Measurements from ENCODE around the gene FAM210B.

- TF ChIP-seq, protein P1, sequence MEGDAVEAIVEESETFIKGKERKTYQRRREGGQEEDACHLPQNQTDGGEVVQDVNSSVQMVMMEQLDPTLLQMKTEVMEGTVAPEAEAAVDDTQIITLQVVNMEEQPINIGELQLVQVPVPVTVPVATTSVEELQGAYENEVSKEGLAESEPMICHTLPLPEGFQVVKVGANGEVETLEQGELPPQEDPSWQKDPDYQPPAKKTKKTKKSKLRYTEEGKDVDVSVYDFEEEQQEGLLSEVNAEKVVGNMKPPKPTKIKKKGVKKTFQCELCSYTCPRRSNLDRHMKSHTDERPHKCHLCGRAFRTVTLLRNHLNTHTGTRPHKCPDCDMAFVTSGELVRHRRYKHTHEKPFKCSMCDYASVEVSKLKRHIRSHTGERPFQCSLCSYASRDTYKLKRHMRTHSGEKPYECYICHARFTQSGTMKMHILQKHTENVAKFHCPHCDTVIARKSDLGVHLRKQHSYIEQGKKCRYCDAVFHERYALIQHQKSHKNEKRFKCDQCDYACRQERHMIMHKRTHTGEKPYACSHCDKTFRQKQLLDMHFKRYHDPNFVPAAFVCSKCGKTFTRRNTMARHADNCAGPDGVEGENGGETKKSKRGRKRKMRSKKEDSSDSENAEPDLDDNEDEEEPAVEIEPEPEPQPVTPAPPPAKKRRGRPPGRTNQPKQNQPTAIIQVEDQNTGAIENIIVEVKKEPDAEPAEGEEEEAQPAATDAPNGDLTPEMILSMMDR (conservative IDR thresholded peaks at IDR 0.05 in 1 of 2, IDR thresholded peaks at IDR 0.05 in 1 of 2; ENCODE audit: low read depth in 1 of 2, low read length in 2 of 2), result no peak
- TF ChIP-seq EZH2 (IDR thresholded peaks at IDR 0.05; ENCODE audit: low read length, missing control alignments), result no peak
Measured at GRCh38 chr20:56391037-56391436, 32.3 kb downstream of the FAM210B start.
